ENCODE results near the gene NBPF4.

Gene NBPF4

GRCh38 chr1:108188801-108189200 is 55.1 kb downstream of the NBPF4 start:
- TF ChIP-seq ZNF274 (IDR thresholded peaks at IDR 0.05; ENCODE audit: low read depth, low read length) = no peak
- no peak overlapping the region for H3K4me3 ChIP-seq (ENCODE audit: low read length)

- H3K4me3 ChIP-seq (ENCODE audit: low read length) = no peak overlapping the region
- no peak for TF ChIP-seq ZNF274 (IDR thresholded peaks at IDR 0.05; ENCODE audit: low read depth, low read length)
Measured at GRCh38 chr1:108182959-108183700, 60.7 kb downstream of the NBPF4 start.

- H3K4me3 ChIP-seq (ENCODE audit: low read length) = no peak overlapping the region
- no peak for TF ChIP-seq ZNF274 (IDR thresholded peaks at IDR 0.05; ENCODE audit: low read depth, low read length)
Measured at GRCh38 chr1:108179018-108179417, 64.9 kb downstream of the NBPF4 start.
